Loucy (cell line): Measurements from ENCODE around the gene IGFBP1.

ENCODE experiments used
- H2AFZ ChIP-seq: fragments of 200-600 bp; sonication (generic); 2 replicates; pipeline ENCODE4 v1.6.0; 2016; ENCODE audit warnings: antibody characterized with exemption, mild to moderate bottlenecking, low read length, moderate library complexity
- H3F3A ChIP-seq: fragments of 200-600 bp; 2 replicates; pipeline ENCODE4 v1.6.0; 2016; ENCODE audit warnings: antibody characterized with exemption, low read depth, mild to moderate bottlenecking
- H3K27me3 ChIP-seq: fragments of 200-600 bp; sonication (generic); 2 replicates; pipeline ENCODE4 v1.6.1; 2014; ENCODE audit warnings: low read length, mild to moderate bottlenecking; ENCODE audit not compliant: insufficient read depth, poor library complexity, severe bottlenecking
- H3K36me3 ChIP-seq: fragments of 200-600 bp; sonication (generic); 2 replicates; pipeline ENCODE4 v1.6.1; 2016; ENCODE audit warnings: low read length; ENCODE audit not compliant: insufficient read depth
- H3K4me1 ChIP-seq: fragments of 200-600 bp; sonication (generic); 2 replicates; pipeline ENCODE4 v1.5.1; 2014; ENCODE audit warnings: low read length, mild to moderate bottlenecking; ENCODE audit not compliant: insufficient read depth, poor library complexity, severe bottlenecking
- H3K4me2 ChIP-seq: fragments of 200-600 bp; sonication (generic); 2 replicates; pipeline ENCODE4 v1.6.0; 2014; ENCODE audit warnings: antibody characterized with exemption, low read length, low read depth, mild to moderate bottlenecking; ENCODE audit not compliant: poor library complexity, severe bottlenecking
- H3K4me3 ChIP-seq: fragments of 200-600 bp; sonication (generic); 2 replicates; pipeline ENCODE4 v1.5.1; 2014; ENCODE audit warnings: low read length, mild to moderate bottlenecking, mixed read lengths; ENCODE audit not compliant: poor library complexity, severe bottlenecking
- H3K79me2 ChIP-seq: fragments of 200-600 bp; sonication (generic); 2 replicates; pipeline ENCODE4 v1.6.1; 2014; ENCODE audit warnings: low read length; ENCODE audit not compliant: insufficient read depth
- H3K9ac ChIP-seq: fragments of 200-600 bp; sonication (generic); 2 replicates; pipeline ENCODE4 v1.6.0; 2014; ENCODE audit warnings: mild to moderate bottlenecking, low read depth, low read length, moderate library complexity; ENCODE audit not compliant: poor library complexity, severe bottlenecking
- H3K9me2 ChIP-seq: fragments of 200-600 bp; sonication (generic); replicated peaks from 2 replicates; pipeline ENCODE4 v1.6.1; 2016; ENCODE audit warnings: low read depth, low read length, mixed read lengths
- H3K9me3 ChIP-seq: fragments of 200-600 bp; sonication (generic); 2 replicates; pipeline ENCODE4 v1.6.1; 2014; ENCODE audit warnings: mild to moderate bottlenecking, antibody characterized with exemption, low read length, low read depth; ENCODE audit not compliant: insufficient read depth
- H4K20me1 ChIP-seq: fragments of 200-600 bp; sonication (generic); 2 replicates; pipeline ENCODE4 v1.6.0; 2014; ENCODE audit warnings: antibody characterized with exemption, low read length, mild to moderate bottlenecking; ENCODE audit not compliant: insufficient read depth, poor library complexity, severe bottlenecking
- EZH2phosphoT487 ChIP-seq: fragments of 200-600 bp; IDR thresholded peaks from 2 replicates; pipeline ENCODE4 v1.6.1; 2018; ENCODE audit warnings: antibody characterized with exemption, mild to moderate bottlenecking, moderate library complexity, borderline replicate concordance
- TF ChIP-seq, protein P1 (sequence below): fragments of 200-600 bp; sonication (generic); conservative IDR thresholded peaks from 2 replicates; pipeline ENCODE4 v1.5.1; 2014; ENCODE audit warnings: mild to moderate bottlenecking, antibody characterized with exemption, low read length

IGFBP1 gene

DNA sequence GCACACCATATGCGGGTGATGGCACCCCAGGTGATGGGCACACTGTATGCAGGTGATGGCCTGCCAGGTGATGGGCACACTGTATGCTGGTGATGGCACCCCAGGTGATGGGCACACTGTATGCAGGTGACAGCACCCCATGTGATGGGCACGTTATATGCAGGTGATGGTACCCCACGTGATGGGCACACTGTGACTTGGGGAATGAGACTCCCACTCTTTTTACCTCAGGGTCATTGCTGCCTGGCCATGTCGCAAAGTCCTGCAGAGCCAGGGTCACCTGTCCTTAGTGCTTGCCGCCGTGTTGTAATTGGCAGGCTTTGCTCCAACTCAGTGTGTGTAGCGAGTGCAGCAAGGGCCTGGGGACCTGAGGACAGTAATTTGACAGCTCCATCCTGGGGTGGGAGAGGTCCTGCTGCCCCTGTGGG lies 7.8 kb upstream of the IGFBP1 start:
- Histone ChIP-seq H2AFZ (no peak overlapping the region), H3K36me3 (no peaks in the 10 kb centered on the region), H3K9ac (no peak overlapping the region), H3K9me3 (no peaks in the 10 kb centered on the region), H3K4me3 (no peak overlapping the region), H3K27me3 (no peaks in the 10 kb centered on the region), H3K9me2 (no peaks in the 10 kb centered on the region), H3F3A (no peaks in the 10 kb centered on the region), H4K20me1 (no peaks in the 10 kb centered on the region), H3K4me1 (no peaks in the 10 kb centered on the region), H3K79me2 (no peaks in the 10 kb centered on the region), H3K4me2 (no peak overlapping the region)
- TF ChIP-seq, protein P1, sequence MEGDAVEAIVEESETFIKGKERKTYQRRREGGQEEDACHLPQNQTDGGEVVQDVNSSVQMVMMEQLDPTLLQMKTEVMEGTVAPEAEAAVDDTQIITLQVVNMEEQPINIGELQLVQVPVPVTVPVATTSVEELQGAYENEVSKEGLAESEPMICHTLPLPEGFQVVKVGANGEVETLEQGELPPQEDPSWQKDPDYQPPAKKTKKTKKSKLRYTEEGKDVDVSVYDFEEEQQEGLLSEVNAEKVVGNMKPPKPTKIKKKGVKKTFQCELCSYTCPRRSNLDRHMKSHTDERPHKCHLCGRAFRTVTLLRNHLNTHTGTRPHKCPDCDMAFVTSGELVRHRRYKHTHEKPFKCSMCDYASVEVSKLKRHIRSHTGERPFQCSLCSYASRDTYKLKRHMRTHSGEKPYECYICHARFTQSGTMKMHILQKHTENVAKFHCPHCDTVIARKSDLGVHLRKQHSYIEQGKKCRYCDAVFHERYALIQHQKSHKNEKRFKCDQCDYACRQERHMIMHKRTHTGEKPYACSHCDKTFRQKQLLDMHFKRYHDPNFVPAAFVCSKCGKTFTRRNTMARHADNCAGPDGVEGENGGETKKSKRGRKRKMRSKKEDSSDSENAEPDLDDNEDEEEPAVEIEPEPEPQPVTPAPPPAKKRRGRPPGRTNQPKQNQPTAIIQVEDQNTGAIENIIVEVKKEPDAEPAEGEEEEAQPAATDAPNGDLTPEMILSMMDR, result no peak
- TF ChIP-seq EZH2phosphoT487, result no peak

GRCh38 chr7:45881280-45881758 lies 7.0 kb upstream of the IGFBP1 start:
- TF ChIP-seq EZH2phosphoT487, result no peak
- TF ChIP-seq, protein P1, result no peak
- Histone ChIP-seq H3K9ac (no peak overlapping the region), H3K79me2 (no peaks in the 10 kb centered on the region), H3K36me3 (no peaks in the 10 kb centered on the region), H3F3A (no peaks in the 10 kb centered on the region), H3K4me2 (no peak overlapping the region), H2AFZ (no peak overlapping the region), H3K9me3 (no peaks in the 10 kb centered on the region), H3K4me1 (no peaks in the 10 kb centered on the region), H3K27me3 (no peaks in the 10 kb centered on the region), H4K20me1 (no peaks in the 10 kb centered on the region), H3K4me3 (no peak overlapping the region), H3K9me2 (no peaks in the 10 kb centered on the region)

DNA sequence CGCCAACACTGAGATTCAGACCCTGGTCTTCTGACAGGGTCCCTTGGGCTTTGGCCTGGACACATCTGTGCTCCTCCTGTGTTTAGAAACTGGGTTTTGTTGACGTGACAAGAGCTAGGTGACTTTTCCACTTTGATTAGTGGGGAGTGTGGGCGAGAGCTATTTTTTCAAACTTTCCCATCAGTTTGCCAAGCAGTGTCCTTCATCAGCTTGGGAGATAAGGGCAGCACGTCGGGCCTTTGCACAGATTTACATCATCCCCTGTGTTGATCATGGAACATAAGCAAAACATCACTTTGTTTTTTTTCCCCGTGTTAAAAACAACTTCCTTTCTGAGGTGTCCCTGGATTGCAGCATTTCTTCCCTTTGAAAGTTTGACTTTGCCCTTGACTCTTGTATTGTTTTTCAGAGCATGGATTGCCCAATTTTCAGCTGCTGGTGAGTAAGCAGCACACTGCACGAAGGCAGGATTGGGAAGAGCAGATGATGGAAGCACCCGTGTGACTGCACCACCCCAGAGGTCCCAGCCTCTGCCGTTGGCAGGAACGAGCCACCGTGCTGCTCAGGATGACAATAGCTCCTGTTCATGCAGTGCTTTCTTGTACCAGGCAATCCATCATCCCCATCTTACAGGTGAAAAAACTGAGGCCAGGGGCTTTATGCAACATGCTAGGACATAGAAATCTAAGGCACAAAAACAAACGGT lies 6.4 kb upstream of the IGFBP1 start:
- no peak overlapping the region for H3K9ac ChIP-seq

More for the DNA sequence above, 6.4 kb upstream of the IGFBP1 start:
- H3F3A ChIP-seq, result no peaks in the 10 kb centered on the region
- no peaks in the 10 kb centered on the region for H3K9me3 ChIP-seq
- H3K4me3 ChIP-seq, result no peak overlapping the region
- H3K9me2 ChIP-seq, result no peaks in the 10 kb centered on the region
- no peaks in the 10 kb centered on the region for H3K36me3 ChIP-seq
- H3K4me2 ChIP-seq, result no peak overlapping the region
- no peak overlapping the region for H2AFZ ChIP-seq
- no peaks in the 10 kb centered on the region for H4K20me1 ChIP-seq
- H3K4me1 ChIP-seq, result no peaks in the 10 kb centered on the region
- no peaks in the 10 kb centered on the region for H3K27me3 ChIP-seq
- H3K79me2 ChIP-seq, result no peaks in the 10 kb centered on the region
- no peak for TF ChIP-seq EZH2phosphoT487
- TF ChIP-seq, protein P1, result no peak
